Tibial artery (tissue), 4 donors: ENCODE measurements around the gene SFMBT2.
"Not testable (repeated sequence)": the region's sequence is repeated elsewhere in the genome, so short reads cannot be mapped to it uniquely, and the experiment has no call there.

ENCODE experiments used
- DNase-seq, 2 donors: peaks; one replicate each; pipeline ENCODE4 v3.0.0-alpha.2; 2019
- H3K27ac ChIP-seq, 2 donors: fragments of 200-600 bp; sonication (generic) in 1 of 2; 1 replicate in 1 of 2; 2 replicates in 1 of 2; pipeline ENCODE4 v1.5.1; 2018 to 2019; ENCODE audit warnings: mild to moderate bottlenecking in 1 of 2
- H3K27me3 ChIP-seq, 2 donors: fragments of 200-600 bp; sonication (generic) in 1 of 2; one replicate each; pipeline versions ENCODE4 v1.5.1 to v1.6.0; 2016 to 2019
- H3K36me3 ChIP-seq, 3 donors: fragments of 200-600 bp; sonication (generic) in 2 of 3; one replicate each; pipeline ENCODE4 v1.5.1; 2016 to 2019; ENCODE audit warnings: mild to moderate bottlenecking in 2 of 3
- H3K4me1 ChIP-seq, 4 donors: fragments of 200-600 bp; sonication (generic) in 2 of 4; 1 replicate in 3 of 4; 2 replicates in 1 of 4; pipeline ENCODE4 v1.5.1; 2016 to 2019
- H3K4me3 ChIP-seq, 2 donors: fragments of 200-600 bp; sonication (generic) in 1 of 2; 1 replicate in 1 of 2; 2 replicates in 1 of 2; pipeline ENCODE4 v1.5.1; 2018 to 2019; ENCODE audit warnings: mild to moderate bottlenecking in 2 of 2
- H3K9me3 ChIP-seq, 3 donors: fragments of 200-600 bp; sonication (generic) in 1 of 3; one replicate each; pipeline ENCODE4 v1.5.1; 2016 to 2019
- CTCF ChIP-seq, 2 experiments: fragments of 200-600 bp in 1 of 2; fragments of 450-650 bp in 1 of 2; IDR thresholded peaks; one replicate each; pipeline ENCODE4 v1.5.1; 2017 to 2019; ENCODE audit warnings: antibody characterized with exemption in 2 of 2, mild to moderate bottlenecking in 1 of 2, moderate library complexity in 1 of 2
- intact Hi-C: fragments of 100-400 bp; cut with DNase I; formaldehyde crosslinking; loops from one replicate; pipeline ENCODE4 v1.15.0; 2023; ENCODE audit warnings: low total_unique reads

SFMBT2 gene

GRCh38 chr10:7389346-7389745, 21.5 kb downstream of the SFMBT2 start:
- Histone ChIP-seq H3K9me3 (no peaks in the 10 kb centered on the region), H3K4me1 (no peaks in the 10 kb centered on the region), H3K27me3 (no peaks in the 10 kb centered on the region), H3K36me3 (no peaks in the 10 kb centered on the region), H3K4me3 (no peak overlapping the region), H3K27ac (no peak overlapping the region)
- DNase-seq: no peak
- TF ChIP-seq CTCF (IDR thresholded peaks at IDR 0.05): no peak
- intact Hi-C loops: no loop called here

- H3K36me3 ChIP-seq: no peaks in the 10 kb centered on the region
- no peak for DNase-seq
- H3K4me1 ChIP-seq: no peaks in the 10 kb centered on the region
- H3K4me3 ChIP-seq: no peak overlapping the region
- intact Hi-C loops: no loop called here
- H3K9me3 ChIP-seq: no peaks in the 10 kb centered on the region
- peaks cover 0 to under 1% of the 10 kb centered on the region in 2 donors for H3K27me3 ChIP-seq
- no peak overlapping the region for H3K27ac ChIP-seq
- no peak for TF ChIP-seq CTCF (IDR thresholded peaks at IDR 0.05)
These were observed 22.2 kb downstream of the SFMBT2 start for GRCh38 chr10:7388602-7389001.

GRCh38 chr10:7388149-7388548, 22.7 kb downstream of the SFMBT2 start:
- H3K4me1 ChIP-seq, H3K27ac ChIP-seq, intact Hi-C loops, H3K4me3 ChIP-seq, H3K9me3 ChIP-seq, H3K27me3 ChIP-seq, H3K36me3 ChIP-seq, DNase-seq: not testable (repeated sequence)

GRCh38 chr10:7385114-7385513, 25.7 kb downstream of the SFMBT2 start:
- H3K27me3 ChIP-seq: peaks cover 0 to 2% of the 10 kb centered on the region in 2 donors
- no peak for TF ChIP-seq CTCF (IDR thresholded peaks at IDR 0.05)
- intact Hi-C loops: no loop called here
- H3K36me3 ChIP-seq: peaks cover 0 to 7% (median 0%) of the 10 kb centered on the region in 3 donors
- H3K9me3 ChIP-seq: no peaks in the 10 kb centered on the region
- H3K27ac ChIP-seq: no peak overlapping the region
- DNase-seq: no peak
- no peak overlapping the region for H3K4me3 ChIP-seq
- no peaks in the 10 kb centered on the region for H3K4me1 ChIP-seq

GRCh38 chr10:7383442-7383841, 27.4 kb downstream of the SFMBT2 start:
- intact Hi-C loops: no loop called here
- H3K4me3 ChIP-seq: no peak overlapping the region
- no peaks in the 10 kb centered on the region for H3K9me3 ChIP-seq

GRCh38 chr10:7380704-7381241, 30.1 kb downstream of the SFMBT2 start:
- no peak for DNase-seq
- no peaks in the 10 kb centered on the region for H3K9me3 ChIP-seq

More at GRCh38 chr10:7383442-7383841, 27.4 kb downstream of the SFMBT2 start:
- DNase-seq: no peak
- Histone ChIP-seq H3K36me3 (peaks cover 0 to 7% (median 0%) of the 10 kb centered on the region in 3 donors), H3K27ac (no peak overlapping the region), H3K4me1 (no peaks in the 10 kb centered on the region), H3K27me3 (peaks cover 0 to 2% of the 10 kb centered on the region in 2 donors)
- no peak for TF ChIP-seq CTCF (IDR thresholded peaks at IDR 0.05)

More at GRCh38 chr10:7380704-7381241, 30.1 kb downstream of the SFMBT2 start:
- Histone ChIP-seq H3K4me3 (no peak overlapping the region), H3K27me3 (peaks cover 0 to 2% of the 10 kb centered on the region in 2 donors), H3K27ac (no peak overlapping the region), H3K36me3 (peaks cover 0 to 7% (median 0%) of the 10 kb centered on the region in 3 donors), H3K4me1 (no peaks in the 10 kb centered on the region)
- intact Hi-C loops: no loop called here
- TF ChIP-seq CTCF (IDR thresholded peaks at IDR 0.05): no peak
